8988T (cell line): Measurements from ENCODE around the gene DGKD.
A peak's percentile ranks its signal among the peaks of the same experiment; 100 is the strongest.
"Not testable (repeated sequence)": the region's sequence is repeated elsewhere in the genome, so short reads cannot be mapped to it uniquely, and the experiment has no call there.

ENCODE experiments used
- DNase-seq: peaks from one replicate; pipeline ENCODE4 v3.0.0; 2011

The DGKD gene, protein sequence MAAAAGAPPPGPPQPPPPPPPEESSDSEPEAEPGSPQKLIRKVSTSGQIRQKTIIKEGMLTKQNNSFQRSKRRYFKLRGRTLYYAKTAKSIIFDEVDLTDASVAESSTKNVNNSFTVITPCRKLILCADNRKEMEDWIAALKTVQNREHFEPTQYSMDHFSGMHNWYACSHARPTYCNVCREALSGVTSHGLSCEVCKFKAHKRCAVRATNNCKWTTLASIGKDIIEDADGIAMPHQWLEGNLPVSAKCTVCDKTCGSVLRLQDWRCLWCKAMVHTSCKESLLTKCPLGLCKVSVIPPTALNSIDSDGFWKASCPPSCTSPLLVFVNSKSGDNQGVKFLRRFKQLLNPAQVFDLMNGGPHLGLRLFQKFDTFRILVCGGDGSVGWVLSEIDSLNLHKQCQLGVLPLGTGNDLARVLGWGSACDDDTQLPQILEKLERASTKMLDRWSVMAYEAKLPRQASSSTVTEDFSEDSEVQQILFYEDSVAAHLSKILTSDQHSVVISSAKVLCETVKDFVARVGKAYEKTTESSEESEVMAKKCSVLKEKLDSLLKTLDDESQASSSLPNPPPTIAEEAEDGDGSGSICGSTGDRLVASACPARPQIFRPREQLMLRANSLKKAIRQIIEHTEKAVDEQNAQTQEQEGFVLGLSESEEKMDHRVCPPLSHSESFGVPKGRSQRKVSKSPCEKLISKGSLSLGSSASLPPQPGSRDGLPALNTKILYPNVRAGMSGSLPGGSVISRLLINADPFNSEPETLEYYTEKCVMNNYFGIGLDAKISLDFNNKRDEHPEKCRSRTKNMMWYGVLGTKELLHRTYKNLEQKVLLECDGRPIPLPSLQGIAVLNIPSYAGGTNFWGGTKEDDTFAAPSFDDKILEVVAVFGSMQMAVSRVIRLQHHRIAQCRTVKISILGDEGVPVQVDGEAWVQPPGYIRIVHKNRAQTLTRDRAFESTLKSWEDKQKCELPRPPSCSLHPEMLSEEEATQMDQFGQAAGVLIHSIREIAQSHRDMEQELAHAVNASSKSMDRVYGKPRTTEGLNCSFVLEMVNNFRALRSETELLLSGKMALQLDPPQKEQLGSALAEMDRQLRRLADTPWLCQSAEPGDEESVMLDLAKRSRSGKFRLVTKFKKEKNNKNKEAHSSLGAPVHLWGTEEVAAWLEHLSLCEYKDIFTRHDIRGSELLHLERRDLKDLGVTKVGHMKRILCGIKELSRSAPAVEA

DNA sequence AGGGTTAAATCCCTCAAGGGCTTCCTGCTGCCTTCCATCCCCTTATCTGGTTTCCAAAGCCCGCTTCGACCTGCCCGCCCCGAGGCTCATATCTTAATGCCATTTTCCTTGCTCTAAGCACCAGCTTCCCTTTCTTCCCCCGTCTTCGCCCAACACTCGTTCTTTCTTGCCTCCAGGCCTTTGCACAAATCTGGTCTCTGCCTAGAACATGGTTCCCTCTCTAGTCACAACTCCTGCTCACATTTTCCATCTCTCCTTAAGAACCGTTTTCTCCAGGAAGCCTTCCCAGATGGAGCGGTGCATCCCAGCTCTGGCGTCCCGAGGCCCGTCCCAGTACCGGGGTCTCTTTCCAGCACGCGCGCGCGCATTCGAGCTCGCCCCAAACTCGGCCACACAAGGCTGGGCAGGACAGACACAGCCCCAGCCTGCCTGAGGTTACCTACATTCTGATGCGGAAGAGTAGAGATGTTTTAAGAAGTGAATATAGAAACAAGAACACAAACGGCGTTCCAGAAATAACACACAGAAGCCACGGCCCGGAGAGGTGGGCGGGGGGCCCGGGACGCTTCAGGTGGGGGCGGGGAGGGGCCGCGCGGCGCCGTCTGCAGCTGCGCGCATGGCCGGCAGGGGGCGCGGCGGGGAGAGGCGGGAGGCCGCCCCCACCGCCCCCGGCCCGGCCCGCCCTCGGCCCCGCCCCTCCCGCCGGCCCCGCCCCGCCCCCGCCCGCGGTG lies at the start of gene DGKD:
Gene DGKD, plus strand, starts transcription at position 726 of the 731 bp plus-strand sequence. CDS start 25 bp downstream, outside the sequence.
- DNase-seq: peak; percentile 88

DNA sequence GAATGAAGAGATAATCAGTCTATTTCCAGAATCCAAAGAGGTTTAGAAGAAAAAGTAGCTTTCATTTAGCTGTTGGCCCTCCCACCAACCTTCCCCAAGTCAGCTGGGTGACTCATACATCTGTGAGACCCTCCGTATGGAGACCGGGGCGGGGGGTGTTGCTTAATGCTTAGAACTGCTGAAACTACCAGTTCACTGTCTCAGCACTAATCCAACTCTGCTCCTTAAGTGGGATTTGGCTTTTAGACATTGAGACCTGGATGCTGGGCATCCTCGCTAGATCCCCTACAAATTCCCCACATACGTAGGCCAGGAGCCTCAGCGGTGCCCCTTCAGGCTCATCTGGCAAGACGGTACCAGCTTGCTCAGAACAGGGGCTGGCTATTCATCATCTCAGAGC lies 46.7 kb upstream of the DGKD start, which contains the start of gene SAG:
Gene SAG, plus strand, starts transcription at position 252 of the 400 bp plus-strand sequence. CDS start 1,374 bp downstream, outside the sequence.
- DNase-seq: no peak

DNA sequence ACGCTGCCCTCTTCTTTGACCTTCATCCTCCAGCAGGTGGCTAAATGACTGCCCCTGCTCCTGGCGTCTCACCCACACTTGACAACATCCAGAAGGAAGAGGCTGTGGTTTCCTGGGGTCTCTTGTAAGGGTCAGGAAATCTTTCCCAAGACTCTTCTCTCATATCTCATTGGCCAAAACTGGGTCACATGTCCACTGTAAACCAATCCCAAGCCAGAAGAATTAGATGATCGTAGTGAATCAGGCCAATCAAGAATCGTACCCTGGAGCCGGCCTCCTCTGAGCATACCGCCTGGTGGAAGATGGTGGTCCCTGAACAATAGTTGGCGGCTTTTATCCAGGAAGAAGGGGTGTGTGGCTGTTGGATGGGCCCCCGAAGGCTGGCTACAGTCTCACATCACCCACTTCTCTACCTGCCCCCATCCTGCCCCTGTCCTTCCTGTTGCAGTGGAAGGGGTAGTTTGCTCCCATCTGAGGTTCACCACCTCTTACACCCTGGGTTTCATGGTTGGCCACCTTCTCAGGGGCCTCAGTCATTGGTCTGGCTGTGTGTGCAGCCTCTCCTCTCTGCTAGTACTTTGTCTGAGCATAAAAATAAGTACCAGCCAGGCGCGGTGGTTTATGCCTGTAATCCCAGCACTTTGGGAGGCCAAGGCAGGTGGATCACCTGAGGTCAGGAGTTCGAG lies 42.9 kb upstream of the DGKD start:
- DNase-seq: no peak

DNA sequence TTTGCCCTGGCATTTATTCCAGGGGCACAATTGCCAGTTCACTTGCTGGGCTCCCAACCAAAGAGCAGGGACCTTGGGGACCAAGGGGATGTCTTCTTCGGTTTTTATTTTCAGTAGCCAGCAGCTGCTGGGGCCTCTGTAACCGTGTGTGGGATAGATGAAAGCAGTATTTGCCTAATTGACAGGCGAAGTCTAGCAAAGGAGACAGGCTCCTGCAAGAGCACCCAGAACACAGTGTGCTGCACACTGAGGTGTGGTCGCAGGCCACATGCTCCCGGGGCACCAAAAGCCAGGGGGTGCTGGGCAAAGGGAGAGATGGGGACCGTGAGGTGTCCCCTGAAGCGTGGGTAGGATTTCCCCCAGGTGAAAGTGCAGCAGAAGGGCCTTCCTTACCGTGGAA lies 41.4 kb upstream of the DGKD start:
- no peak for DNase-seq

DNA sequence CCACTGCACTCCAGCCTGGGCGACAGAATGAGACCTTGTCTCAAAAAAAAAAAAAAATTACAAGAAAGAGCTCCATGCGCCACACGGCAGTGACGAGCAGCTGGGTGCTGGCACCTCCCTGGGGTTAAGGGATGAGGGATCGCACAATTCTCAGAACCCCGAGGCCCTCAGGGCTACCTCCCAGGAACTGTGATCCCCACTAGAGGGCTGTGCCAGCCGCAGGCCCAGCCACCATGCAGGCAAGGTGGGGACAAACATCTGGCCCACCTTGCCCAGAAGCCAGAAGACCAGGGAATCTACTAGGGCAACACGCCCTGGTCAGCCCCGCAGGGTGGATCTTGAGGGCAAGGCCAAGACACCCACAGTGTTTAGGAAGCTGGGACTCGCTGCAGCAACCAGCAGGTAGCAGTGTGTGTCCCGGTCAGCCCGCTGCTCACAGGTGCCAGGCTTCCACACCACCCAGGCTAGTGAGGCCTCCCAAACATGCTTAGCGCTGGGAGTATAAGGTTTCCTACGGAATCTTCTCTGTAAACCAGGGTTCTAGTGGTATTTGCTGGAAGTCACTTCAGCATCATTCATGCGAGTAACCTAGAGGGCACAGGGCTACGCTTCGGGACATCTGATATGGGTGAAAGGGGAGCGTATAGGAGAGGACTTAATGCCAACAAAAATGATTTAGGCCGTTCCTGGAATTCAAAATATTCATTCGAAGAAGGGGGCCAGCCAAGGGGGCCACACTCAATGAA lies 39.9 kb upstream of the DGKD start:
- DNase-seq: no peak

DNA sequence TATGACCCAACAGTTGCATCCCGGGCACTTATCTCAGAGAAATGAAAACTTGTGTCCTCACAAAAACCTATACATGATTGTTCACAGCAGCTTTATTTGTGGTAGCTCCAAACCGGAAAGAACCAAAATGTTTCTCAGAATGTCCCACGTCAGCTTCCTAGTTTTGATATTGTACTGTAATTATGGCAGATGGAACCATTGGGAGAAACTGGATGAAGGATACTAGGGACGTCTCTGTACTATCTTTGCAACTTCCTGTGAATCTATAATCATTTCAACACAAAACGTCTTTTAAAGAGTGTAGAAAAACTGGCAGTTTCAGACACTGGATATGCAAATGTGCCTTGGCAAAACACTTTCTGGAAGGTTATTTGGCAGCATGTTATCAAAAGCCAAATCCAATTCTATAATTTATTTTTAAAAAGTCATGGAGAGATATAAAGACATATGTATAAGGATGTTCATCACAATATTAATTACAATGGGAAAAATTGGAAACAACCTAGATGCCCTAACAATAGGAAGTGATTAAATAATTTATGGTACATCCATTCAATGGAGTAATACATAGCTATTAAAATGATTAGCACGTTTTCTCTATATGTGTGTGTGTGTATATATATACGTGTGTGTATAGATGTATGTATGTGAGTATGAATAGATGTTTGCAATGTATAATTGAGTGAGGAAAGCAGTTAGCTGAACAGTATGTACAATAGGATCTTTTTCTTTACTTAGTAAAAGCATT lies 36.9 kb upstream of the DGKD start:
- no peak for DNase-seq

DNA sequence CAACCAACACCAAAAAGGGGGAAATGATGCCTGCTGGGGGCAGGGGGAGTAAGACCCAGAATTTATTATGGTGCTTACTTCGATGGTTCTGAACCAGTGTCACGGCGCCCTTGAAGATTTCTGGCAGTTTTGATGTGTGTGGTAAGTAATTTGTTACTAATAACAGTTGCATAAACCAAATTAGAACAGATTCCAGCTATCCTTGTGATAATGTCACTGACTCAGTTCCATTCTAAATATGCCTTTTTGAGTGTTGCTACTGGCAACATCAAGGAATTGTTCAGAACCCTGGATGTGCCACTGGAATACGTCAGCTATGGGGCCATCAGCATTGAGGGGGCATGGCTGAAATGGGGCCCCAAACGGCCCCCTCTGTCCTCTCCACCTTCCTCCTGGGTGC lies 35.0 kb upstream of the DGKD start:
- DNase-seq: no peak

DNA sequence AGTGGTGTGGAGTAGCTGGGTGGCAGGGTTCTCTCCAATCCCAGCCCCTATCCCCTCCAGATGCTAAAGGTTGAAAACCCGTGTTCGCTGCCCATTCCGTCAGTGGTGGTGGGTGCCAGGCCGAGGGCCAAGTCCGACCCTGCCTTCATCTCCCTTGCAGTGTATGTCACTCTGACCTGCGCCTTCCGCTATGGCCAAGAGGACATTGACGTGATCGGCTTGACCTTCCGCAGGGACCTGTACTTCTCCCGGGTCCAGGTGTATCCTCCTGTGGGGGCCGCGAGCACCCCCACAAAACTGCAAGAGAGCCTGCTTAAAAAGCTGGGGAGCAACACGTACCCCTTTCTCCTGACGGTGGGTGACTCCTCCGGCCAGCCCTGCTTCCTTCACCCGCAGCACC lies 33.8 kb upstream of the DGKD start:
- DNase-seq: no peak

DNA sequence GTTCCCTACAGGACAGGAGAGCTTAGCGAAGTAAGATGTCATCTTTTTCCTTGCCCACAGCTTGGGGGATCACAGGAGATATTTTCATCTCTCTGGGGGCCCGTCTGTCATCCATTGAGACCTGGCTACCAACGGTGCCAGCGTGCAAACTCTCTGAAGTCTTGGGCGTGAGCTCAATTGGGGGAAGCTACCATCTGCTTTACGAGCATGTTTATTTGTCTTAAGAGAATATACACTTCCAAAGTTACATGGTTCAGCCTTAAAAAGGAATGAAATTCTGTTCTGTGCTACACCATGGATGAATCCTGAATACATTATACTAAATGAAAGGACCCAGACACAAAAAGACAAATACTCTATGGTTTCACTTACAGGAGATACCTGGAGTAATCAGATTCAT lies 33.1 kb upstream of the DGKD start:
- no peak for DNase-seq

DNA sequence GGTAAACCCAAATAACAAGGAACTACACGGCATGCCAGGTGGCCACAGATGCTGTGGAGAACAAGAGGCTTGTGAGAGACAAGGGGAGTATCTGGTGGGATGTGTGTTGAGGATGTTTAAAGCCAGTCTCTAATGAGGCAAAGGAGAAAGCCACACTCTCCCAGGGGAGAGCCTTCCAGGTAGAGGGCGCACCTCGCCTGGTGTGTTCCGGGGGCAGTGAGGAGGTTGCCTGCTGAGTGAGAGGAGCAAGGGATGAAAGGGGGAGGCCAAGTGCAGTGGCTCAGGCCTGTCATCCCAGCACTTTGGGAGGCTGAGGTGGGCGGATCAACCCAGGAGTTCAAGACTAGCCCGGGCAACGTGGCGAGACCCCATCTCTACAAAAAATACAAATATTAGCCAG lies 30.4 kb upstream of the DGKD start:
- no peak for DNase-seq

DNA sequence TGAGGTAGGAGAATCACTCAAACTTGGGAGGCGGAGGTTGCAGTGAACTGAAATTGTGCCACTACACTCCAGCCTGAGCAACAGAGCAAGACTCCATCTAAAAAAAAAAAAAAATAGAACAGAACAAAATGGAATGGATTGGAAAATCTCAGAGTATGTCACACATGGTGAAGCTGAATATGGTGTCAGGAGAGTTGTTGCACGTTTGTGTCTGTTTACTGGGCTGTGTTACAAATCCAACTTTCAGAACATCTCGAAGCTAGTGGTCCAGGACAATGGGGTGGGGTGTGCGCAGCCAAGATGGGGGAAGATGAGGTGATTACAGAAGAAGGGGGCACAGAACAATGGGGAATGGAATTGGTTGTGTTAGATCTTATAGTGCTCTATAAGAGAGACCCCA lies 29.0 kb upstream of the DGKD start:
- no peak for DNase-seq

DNA sequence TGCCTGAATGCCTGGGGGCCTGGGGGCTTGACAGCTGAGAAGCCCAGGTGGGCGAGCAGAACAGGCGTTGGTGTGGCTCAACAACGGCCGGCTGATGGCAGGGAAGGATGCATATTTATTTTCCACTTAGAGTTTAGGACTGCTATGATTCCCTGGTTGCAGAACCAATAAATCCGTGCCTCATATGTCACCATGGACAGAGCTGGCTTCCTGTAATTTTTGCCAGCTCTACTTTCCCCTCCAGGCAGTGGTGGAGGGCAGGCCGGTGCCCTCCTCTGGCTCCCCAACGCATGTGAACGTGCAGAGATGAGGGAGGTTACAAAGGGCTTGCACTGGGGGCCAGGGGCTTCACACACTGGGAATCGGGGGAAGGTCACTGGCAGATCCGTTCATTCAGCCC lies 28.5 kb upstream of the DGKD start:
- no peak for DNase-seq

DNA sequence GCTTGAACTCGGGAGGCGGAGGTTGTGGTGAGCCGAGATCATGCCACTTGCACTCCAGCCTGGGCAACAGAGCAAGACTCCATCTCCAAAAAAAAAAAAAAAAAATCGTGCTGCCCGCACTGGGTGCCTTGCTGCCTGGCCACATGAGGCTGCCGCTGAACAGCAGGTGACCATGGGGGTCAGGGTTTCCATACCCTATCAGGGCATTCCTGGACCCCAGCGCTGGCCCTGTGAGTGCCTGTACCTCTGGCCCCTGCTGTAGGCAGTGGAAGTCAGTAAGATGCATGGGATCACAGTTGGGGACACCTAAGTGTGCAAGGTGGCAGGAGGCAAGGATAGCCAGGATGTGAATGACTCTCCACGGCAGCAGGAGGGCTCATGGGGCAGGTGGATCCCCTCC lies 27.8 kb upstream of the DGKD start:
- no peak for DNase-seq

DNA sequence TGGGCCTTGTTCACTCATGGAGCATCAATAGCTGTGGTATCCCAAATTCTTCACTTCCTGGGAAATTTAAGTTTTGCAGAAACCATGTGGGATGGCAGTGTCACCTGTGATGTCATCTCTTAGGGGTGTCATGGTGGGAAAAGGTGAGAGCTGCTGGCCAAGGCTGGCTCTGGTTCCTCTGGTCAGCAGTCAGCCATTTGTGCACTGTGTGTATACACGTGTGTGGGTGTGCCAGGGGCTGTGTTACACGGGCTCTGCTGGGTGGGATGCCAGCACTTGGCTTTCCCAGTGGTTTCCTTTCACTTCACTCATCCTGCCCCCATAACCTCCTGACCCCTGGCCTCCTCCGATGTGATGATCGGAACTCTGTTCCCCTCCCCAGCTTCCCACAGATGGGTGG lies 25.4 kb upstream of the DGKD start:
- no peak for DNase-seq

DNA sequence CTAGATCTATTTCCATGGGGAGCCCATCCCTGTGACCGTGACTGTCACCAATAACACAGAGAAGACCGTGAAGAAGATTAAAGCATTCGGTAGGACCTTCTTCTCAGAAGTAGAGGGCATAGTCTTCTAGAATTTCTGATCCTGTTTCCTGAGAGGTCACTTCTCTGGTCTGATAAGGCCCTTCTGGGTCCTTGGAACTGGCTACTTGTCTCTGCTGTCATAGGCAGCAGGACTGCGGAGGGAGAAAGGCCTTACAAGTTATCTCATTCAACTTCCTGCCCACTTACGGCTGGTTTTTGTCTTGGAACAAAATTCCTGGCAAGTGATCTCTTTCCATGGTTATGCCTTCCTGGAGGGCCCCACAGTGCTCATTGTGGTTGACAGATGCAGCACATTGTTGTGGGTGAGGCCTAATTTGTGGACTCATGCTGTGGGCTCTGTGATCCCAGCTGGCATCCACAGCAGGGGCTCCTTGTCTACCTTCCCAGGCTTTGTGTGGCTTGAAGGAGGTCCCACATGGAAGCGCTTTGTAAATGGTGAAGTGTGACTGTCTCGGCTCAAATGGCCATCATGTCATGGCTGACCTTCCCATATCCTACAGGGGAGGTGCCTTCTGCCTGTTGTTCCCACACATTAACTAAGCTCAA lies 24.7 kb upstream of the DGKD start:
- DNase-seq: no peak

DNA sequence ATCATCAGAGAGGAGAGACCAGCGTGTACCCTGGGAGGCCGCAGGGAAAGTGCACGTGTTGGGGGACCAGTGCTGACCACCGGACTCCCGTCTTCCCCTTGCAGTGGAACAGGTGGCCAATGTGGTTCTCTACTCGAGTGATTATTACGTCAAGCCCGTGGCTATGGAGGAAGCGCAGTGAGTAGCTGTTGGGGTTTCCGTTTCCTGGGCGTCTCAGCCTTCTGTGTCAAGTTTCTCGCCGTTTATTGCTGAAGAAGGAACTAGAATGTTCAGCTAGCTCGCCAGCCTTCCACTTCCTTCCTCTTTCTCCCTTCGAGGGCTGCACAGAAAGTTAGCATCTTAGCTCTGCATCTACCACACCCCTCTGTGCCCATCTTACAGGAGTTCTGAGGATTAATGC lies 22.8 kb upstream of the DGKD start:
- no peak for DNase-seq

DNA sequence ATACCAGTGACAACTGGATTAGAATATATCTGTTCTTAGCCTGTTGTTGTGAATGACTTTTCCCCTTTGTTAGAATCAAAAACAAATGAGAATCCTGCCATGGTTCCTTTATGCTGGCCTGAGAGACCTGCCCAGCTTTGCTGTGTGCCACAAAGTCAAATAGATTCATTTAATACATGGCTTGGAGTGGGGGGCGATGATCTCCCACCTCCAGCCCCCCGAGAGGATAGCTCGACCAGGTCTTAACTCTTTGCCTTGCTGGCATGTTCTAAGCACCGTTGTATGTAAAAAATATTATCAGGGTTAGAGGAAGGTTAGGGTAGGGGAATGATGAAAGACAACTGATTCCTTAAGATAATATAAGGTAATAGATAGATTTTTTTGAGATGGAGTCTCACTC lies 22.2 kb upstream of the DGKD start:
- no peak for DNase-seq

DNA sequence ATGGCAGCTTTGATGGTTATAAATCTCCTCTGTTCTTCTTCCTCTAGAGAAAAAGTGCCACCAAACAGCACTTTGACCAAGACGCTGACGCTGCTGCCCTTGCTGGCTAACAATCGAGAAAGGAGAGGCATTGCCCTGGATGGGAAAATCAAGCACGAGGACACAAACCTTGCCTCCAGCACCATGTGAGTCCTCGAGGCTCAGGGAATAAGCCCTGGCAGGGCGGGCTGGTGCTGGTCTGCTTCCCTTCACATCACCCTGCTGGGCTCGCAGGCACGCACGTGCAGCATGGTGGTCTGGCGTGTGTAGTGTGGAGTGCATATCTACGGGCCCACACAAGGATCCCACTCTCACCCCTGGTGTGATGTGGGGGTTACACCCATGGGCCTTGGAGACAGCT lies 19.4 kb upstream of the DGKD start:
- no peak for DNase-seq

DNA sequence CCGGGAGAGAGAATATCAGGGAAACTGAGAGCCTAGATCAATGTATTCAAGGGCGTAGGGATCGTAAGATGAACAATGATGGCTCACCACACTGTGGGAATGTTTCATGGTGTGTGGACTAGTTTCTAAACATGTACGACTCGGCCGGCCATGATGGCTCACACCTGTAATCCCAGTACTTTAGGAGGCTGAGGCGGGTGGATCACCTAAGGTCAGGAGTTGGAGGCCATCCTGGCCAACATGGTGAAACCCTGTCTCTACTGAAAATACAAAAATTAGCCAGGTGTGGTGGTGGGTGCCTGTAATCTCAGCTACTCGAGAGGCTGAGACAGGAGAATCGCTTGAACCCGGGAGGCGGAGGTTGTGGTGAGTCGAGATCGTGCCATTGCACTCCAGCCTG lies 18.2 kb upstream of the DGKD start:
- not testable (repeated sequence) for DNase-seq

DNA sequence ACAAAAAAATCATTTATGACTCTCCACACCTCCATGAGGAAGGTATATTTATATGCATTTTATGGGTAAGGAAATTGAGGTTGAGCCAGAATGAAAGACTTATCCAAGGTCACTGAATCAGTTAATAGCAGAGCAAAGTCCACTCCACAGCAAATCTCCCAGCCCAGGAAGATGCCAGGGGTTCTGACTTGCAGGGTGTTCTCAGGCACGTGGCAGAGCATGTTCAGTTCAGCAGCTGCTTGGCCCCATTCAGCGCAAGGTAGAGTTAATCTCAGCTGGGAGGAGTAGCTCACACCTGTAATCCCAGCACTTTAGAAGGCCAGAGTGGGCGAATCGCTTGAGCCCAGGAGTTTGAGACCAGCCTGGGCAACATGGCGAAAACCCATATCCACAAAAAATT lies 17.8 kb upstream of the DGKD start:
- DNase-seq: no peak
